B cell (primary cell): ENCODE results near the gene CST5.

Source experiments
- EZH2 ChIP-seq: IDR thresholded peaks from 2 replicates; pipeline ENCODE4 v1.6.1; 2012; ENCODE audit warnings: borderline replicate concordance, low read depth, mild to moderate bottlenecking, moderate library complexity, low read length; ENCODE audit not compliant: insufficient read depth, poor library complexity, severe bottlenecking
- TF ChIP-seq, protein P1 (sequence below): fragments of 200-600 bp; IDR thresholded peaks from one replicate; pipeline ENCODE4 v1.8.0; 2022; ENCODE audit warnings: antibody characterized with exemption, mild to moderate bottlenecking

DNA sequence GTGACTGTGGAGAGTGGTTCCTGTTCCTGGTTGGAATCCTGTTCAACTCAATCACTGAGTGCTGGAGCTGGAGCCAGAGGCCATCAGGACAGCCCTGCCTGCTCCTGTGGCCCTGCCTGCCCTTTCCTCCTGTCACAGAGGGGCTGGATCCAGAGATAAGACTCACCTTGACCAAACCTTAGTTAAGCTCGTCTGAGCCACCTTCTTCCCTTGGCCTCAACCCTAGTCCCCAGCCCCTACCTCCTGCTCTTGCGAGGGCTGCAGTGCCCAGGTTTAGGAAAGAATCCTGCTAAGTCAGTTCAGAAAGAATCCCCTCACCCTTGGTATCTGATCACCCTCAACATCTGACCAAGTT, 47.0 kb upstream of the CST5 start:
- TF ChIP-seq, protein P1, sequence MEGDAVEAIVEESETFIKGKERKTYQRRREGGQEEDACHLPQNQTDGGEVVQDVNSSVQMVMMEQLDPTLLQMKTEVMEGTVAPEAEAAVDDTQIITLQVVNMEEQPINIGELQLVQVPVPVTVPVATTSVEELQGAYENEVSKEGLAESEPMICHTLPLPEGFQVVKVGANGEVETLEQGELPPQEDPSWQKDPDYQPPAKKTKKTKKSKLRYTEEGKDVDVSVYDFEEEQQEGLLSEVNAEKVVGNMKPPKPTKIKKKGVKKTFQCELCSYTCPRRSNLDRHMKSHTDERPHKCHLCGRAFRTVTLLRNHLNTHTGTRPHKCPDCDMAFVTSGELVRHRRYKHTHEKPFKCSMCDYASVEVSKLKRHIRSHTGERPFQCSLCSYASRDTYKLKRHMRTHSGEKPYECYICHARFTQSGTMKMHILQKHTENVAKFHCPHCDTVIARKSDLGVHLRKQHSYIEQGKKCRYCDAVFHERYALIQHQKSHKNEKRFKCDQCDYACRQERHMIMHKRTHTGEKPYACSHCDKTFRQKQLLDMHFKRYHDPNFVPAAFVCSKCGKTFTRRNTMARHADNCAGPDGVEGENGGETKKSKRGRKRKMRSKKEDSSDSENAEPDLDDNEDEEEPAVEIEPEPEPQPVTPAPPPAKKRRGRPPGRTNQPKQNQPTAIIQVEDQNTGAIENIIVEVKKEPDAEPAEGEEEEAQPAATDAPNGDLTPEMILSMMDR = no peak
- TF ChIP-seq EZH2 = no peak
